GM18519 (cell line): ENCODE measurements around the gene CSF2.

ENCODE experiments used
- ATAC-seq: cut with Tn5 transposase; IDR thresholded peaks from one replicate; pipeline ENCODE4 v1.9.1; 2021; ENCODE audit warnings: mild to moderate bottlenecking, moderate library complexity; ENCODE audit not compliant: unreplicated experiment, low FRiP score

The CSF2 gene

GRCh38 chr5:132054697-132055440 is 18.7 kb upstream of the CSF2 start:
- ATAC-seq, result no peak

- ATAC-seq, result no peak
Measured at GRCh38 chr5:132055441-132055807, 18.2 kb upstream of the CSF2 start.

GRCh38 chr5:132055808-132056609 is 17.6 kb upstream of the CSF2 start:
- no peak for ATAC-seq

- ATAC-seq, result no peak
Measured at GRCh38 chr5:132056610-132057497, 16.7 kb upstream of the CSF2 start.

- ATAC-seq, result no peak
Measured at GRCh38 chr5:132057498-132058255, 15.9 kb upstream of the CSF2 start.

- ATAC-seq, result no peak
Measured at GRCh38 chr5:132058646-132059042, 14.9 kb upstream of the CSF2 start.

- ATAC-seq, result no peak
Measured at GRCh38 chr5:132059043-132059695, 14.4 kb upstream of the CSF2 start.

GRCh38 chr5:132059696-132060500 is 13.7 kb upstream of the CSF2 start:
- no peak for ATAC-seq

GRCh38 chr5:132060501-132061161 is 13.0 kb upstream of the CSF2 start, which contains the start of gene IL3:
IL3 (plus strand) TSS chr5:132060655; CDS start chr5:132060707, 52 bp downstream.
- no peak for ATAC-seq

GRCh38 chr5:132063090-132063911 is 10.3 kb upstream of the CSF2 start:
- peak; percentile 44 for ATAC-seq

GRCh38 chr5:132064140-132064539 is 9.4 kb upstream of the CSF2 start:
- no peak for ATAC-seq

GRCh38 chr5:132064738-132065331 is 8.8 kb upstream of the CSF2 start:
- no peak for ATAC-seq

GRCh38 chr5:132065351-132065937 is 8.1 kb upstream of the CSF2 start:
- no peak for ATAC-seq

GRCh38 chr5:132065951-132066701 is 7.5 kb upstream of the CSF2 start:
- ATAC-seq, result no peak

- ATAC-seq, result no peak
Measured at GRCh38 chr5:132066871-132067270, 6.7 kb upstream of the CSF2 start.

GRCh38 chr5:132067451-132067850 is 6.1 kb upstream of the CSF2 start:
- no peak for ATAC-seq
